Tibial artery (tissue), 4 donors: ENCODE results near the gene F2RL1.

Experiments used
- DNase-seq, 2 donors: peaks; one replicate each; pipeline ENCODE4 v3.0.0-alpha.2; 2019
- H3K27ac ChIP-seq, 2 donors: fragments of 200-600 bp; sonication (generic) in 1 of 2; 1 replicate in 1 of 2; 2 replicates in 1 of 2; pipeline ENCODE4 v1.5.1; 2018 to 2019; ENCODE audit warnings: mild to moderate bottlenecking in 1 of 2
- H3K27me3 ChIP-seq, 2 donors: fragments of 200-600 bp; sonication (generic) in 1 of 2; one replicate each; pipeline versions ENCODE4 v1.5.1 to v1.6.0; 2016 to 2019
- H3K36me3 ChIP-seq, 3 donors: fragments of 200-600 bp; sonication (generic) in 2 of 3; one replicate each; pipeline ENCODE4 v1.5.1; 2016 to 2019; ENCODE audit warnings: mild to moderate bottlenecking in 2 of 3
- H3K4me1 ChIP-seq, 4 donors: fragments of 200-600 bp; sonication (generic) in 2 of 4; 1 replicate in 3 of 4; 2 replicates in 1 of 4; pipeline ENCODE4 v1.5.1; 2016 to 2019
- H3K4me3 ChIP-seq, 2 donors: fragments of 200-600 bp; sonication (generic) in 1 of 2; 1 replicate in 1 of 2; 2 replicates in 1 of 2; pipeline ENCODE4 v1.5.1; 2018 to 2019; ENCODE audit warnings: mild to moderate bottlenecking in 2 of 2
- H3K9me3 ChIP-seq, 3 donors: fragments of 200-600 bp; sonication (generic) in 1 of 3; one replicate each; pipeline ENCODE4 v1.5.1; 2016 to 2019
- CTCF ChIP-seq, 2 experiments: fragments of 200-600 bp in 1 of 2; fragments of 450-650 bp in 1 of 2; IDR thresholded peaks; one replicate each; pipeline ENCODE4 v1.5.1; 2017 to 2019; ENCODE audit warnings: antibody characterized with exemption in 2 of 2, mild to moderate bottlenecking in 1 of 2, moderate library complexity in 1 of 2
- intact Hi-C: fragments of 100-400 bp; cut with DNase I; formaldehyde crosslinking; loops from one replicate; pipeline ENCODE4 v1.15.0; 2023; ENCODE audit warnings: low total_unique reads

The F2RL1 gene

DNA sequence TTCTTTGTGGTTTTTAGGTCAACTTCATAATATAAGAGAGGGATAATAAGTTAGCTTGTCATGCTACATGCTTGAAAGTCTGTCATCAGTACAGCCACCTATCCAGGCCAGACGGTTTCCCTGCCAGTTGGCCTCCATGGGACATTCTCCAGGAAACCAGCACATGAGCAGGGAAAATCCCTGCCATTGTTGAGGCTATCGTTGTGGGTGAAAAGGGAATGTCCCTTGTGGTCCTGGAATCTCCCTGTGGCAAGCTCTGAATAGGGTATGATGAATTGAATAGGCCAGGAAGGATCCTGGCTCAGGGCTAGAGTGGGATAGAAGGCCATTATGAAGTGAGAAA is 12.3 kb downstream of the F2RL1 start:
- DNase-seq = no peak
- intact Hi-C loops = no loop called here

GRCh38 chr5:76836181-76836580 is 17.4 kb downstream of the F2RL1 start:
- intact Hi-C loops = no loop called here
- no peak for DNase-seq
- Histone ChIP-seq H3K9me3 (no peaks in the 10 kb centered on the region), H3K36me3 (peaks cover 0 to 8% (median 0%) of the 10 kb centered on the region in 3 donors), H3K4me3 (no peak overlapping the region), H3K27ac (no peak overlapping the region), H3K27me3 (no peaks in the 10 kb centered on the region), H3K4me1 (no peaks in the 10 kb centered on the region)
- TF ChIP-seq CTCF (IDR thresholded peaks at IDR 0.05) = no peak

More for the DNA sequence above, 12.3 kb downstream of the F2RL1 start:
- H3K4me1 ChIP-seq = no peaks in the 10 kb centered on the region
- H3K9me3 ChIP-seq = no peaks in the 10 kb centered on the region
- no peak for TF ChIP-seq CTCF (IDR thresholded peaks at IDR 0.05)
- no peak overlapping the region for H3K27ac ChIP-seq
- no peak overlapping the region for H3K4me3 ChIP-seq
- H3K27me3 ChIP-seq = no peaks in the 10 kb centered on the region
- peaks cover 0 to 8% (median 0%) of the 10 kb centered on the region in 3 donors for H3K36me3 ChIP-seq

- peak in 1 of 2 donors; percentile 3 for DNase-seq
- peaks cover 0 to 8% (median 0%) of the 10 kb centered on the region in 3 donors for H3K36me3 ChIP-seq
- intact Hi-C loops = no loop called here
- no peaks in the 10 kb centered on the region for H3K27me3 ChIP-seq
- no peaks in the 10 kb centered on the region for H3K9me3 ChIP-seq
- no peak for TF ChIP-seq CTCF (IDR thresholded peaks at IDR 0.05)
- no peak overlapping the region for H3K27ac ChIP-seq
- H3K4me3 ChIP-seq = no peak overlapping the region
- H3K4me1 ChIP-seq = no peaks in the 10 kb centered on the region
Measured at GRCh38 chr5:76836585-76836984, 17.8 kb downstream of the F2RL1 start.

DNA sequence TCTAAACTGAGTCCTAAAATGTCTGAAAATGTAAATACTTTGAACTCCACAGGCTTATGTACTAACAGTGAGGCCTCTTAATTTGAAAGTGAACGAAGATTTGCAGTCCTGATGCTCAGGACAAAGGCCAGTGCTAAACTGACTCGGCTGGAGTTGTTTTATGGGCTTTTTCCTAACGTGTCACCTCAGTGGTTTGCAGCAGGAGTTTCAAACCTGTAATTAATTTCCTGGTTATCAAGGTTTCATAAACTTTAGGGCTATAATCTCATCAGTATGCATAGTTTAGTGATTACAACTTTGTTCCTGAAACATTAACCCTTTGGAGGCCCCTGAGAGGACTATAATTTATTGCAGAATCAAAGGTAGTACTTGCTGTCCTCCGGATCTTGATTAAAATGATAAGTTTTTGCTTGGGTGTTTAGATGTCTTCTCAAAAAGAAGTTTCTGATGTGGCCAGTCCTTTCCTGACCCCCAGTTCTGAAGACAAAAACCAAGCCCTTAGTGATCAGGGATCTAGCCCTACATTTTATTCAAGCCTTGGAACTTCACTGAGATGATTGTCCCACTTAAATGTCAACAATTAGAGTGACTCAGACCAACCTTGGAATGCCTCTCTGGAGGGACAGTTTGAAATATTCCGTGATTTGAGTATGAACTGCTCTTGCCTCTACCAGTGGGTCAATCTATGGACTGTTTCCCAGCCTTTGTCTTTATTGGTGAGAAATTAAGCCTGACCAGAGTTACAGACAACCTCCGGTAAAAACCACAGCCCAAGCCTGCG is 19.8 kb downstream of the F2RL1 start:
- TF ChIP-seq CTCF (IDR thresholded peaks at IDR 0.05) = no peak
- no peak for DNase-seq
- no peaks in the 10 kb centered on the region for H3K27me3 ChIP-seq
- no peaks in the 10 kb centered on the region for H3K4me1 ChIP-seq
- no peaks in the 10 kb centered on the region for H3K9me3 ChIP-seq
- no peak overlapping the region for H3K27ac ChIP-seq
- no peak overlapping the region for H3K4me3 ChIP-seq
- intact Hi-C loops = no loop called here
- no peaks in the 10 kb centered on the region for H3K36me3 ChIP-seq

GRCh38 chr5:76841361-76841760 is 22.5 kb downstream of the F2RL1 start:
- no peaks in the 10 kb centered on the region for H3K4me1 ChIP-seq
- no peaks in the 10 kb centered on the region for H3K27me3 ChIP-seq
- no peak overlapping the region for H3K4me3 ChIP-seq
- no peak for TF ChIP-seq CTCF (IDR thresholded peaks at IDR 0.05)
- no peaks in the 10 kb centered on the region for H3K36me3 ChIP-seq
- H3K9me3 ChIP-seq = no peaks in the 10 kb centered on the region
- intact Hi-C loops = no loop called here
- H3K27ac ChIP-seq = no peak overlapping the region
- DNase-seq = no peak
